NCI-H1436 (cell line): ENCODE data around the gene USP24.
"Not testable (repeated sequence)": the region's sequence is repeated elsewhere in the genome, so short reads cannot be mapped to it uniquely, and the experiment has no call there.

Experiments used
- DNase-seq: peaks from one replicate; lab custom pipeline; 2025; lab: John Stamatoyannopoulos, UW

USP24 gene

DNA sequence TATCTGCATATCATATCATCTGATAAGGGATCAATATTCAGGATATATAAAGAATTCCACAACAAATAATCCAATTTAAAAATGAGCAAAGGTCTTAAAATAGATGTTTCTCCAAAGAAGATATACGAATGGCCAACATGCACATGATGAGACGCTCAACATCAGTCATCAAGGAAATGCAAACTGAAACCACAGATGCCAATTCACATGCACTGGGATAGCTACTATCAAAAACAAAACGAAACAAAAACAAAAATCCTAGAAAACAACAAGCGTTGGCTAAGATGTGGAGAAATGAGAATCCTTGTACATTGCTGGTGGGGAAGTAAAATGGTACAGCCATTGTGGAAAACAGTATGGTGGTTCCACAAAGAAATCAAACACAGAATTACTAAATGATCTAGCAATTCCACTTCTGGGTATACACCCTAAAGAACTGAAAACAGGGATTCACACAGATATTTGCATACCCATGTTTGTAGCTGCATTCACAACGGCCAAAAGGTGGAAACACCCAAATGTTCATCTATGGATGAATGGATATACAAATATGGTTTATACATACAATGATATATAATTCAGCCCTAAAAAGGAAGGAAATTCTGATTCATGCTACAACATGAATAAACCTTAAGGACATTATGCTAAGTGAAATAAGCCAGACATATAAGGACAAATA, 96.4 kb downstream of the USP24 start:
- no peak for DNase-seq

DNA sequence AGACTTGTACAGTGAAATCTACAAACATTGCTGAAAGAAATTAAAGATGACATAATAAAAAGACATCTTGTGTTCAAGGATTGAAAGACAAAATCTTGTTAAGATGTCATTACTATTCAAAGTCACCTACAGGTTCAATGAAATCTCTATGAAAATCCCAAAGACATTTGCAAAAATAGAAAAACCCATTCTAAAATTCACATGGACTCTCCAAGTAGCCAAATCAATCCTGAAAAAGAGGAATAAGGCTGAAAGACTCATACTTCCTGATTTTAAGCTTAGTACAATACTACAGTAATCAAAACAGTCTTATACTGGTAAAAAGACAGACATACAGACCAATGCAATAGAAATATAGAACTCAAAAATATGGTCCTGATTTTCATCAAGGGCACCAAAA, 97.2 kb downstream of the USP24 start:
- DNase-seq, result no peak

DNA sequence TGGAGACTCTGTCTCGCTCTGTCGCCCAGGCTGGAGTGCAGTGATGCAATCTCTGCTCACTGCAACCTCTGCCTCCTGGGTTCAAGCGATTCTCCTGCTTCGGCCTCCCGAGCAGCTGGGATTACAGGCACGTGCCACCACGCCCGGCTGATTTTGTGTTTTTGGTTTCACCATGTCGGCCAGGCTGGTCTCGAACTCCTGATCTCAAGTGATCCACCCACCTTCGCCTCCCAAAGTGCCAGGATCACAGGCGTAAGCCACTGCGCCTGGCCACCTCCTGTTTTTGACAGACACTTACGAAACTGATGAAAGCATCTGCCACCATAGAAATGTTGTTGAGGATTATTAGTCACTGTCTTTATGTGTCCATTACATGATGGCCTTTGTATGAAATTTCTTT, 106.2 kb downstream of the USP24 start:
- not testable (repeated sequence) for DNase-seq

DNA sequence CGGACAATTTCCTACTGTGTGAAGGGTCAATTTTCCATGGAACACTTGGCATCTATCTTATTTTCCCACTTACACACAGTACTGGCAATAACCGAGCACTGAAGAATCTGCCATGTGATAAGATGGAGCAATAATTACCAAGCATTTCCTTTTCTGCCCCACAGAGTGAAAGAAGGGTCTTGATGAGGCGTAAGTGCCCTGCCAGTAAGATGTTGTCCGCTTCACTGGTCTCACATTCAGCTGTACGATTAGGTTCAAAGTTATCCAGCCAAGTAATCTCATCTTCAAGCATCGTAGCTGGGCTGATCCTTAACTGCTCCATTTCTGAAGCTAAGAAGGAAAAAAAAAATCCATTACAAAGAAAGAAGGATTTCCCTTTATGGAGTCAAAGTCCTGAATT, 108.1 kb downstream of the USP24 start:
- DNase-seq, result no peak

DNA sequence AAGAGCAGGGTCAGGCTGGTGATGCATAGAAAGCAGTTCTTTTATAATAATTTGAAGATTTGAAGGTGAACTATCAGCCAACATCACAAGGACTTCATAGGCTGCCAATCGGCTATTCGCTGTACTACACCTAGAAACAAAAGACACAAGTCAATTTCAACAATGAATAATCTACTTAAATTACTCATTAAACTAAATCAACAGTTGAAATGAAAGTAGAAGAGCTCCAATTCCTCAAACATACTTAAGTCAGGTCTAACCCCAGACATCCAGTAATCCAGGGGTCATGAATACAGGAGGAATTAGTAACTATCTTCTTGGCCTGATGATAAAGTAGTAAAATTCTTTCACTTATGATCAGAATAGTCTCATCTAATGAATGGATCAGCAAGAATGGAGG, 111.3 kb downstream of the USP24 start:
- no peak for DNase-seq

DNA sequence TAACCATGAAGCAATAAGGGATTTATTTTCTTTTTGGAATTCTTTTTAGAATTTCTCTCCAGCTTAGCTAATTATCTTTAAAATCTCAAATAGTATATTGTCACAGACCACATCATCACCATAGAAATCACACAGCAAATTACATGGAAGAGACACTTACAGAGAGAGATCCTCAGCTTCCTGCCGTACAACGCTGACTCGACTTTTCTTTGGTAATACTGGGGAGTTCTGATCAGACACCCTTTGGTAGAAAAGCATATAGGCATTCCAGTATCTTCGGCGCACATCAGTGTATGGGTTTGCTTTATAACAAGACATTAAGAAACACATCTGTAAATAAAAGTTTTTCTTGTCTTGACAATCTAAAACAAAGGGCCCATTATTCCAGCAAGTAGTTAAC, 120.1 kb downstream of the USP24 start:
- DNase-seq, result no peak

DNA sequence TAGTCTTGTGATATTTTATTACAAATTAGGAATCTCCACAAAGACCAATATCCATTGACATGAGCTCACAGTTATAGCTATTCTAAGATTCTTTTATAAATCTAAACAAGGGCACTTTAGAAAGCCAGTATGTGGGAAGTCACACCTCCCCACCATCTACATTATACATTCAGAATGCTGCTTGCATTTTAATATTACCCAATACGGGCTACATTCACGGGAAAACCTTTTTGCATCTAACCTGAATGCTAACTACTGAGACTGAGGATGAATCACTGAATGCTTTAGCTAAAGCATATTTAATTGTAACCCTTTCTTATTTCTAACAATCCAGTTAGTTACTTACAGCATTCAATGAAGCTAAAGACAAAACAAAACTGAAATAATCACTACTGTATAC, 122.7 kb downstream of the USP24 start:
- no peak for DNase-seq

DNA sequence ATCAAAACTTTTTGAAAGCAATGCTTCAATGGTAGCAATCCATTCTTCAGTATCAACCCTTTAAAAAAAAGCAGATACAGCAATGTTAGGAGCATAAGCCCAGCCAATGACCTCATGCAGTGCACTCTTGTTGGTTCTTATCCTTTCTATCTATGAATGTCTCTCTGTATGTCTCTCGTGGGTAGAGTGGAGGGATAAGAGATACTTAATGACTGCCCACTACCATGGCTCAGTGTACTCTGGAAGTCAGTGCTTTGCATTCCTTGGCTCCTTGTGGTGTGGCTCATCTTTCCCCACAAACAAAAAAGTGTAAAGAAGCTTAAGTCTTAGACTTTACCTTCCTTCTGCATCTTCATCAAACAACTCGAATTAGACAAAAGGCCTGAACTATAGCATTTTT, 125.5 kb downstream of the USP24 start:
- no peak for DNase-seq

DNA sequence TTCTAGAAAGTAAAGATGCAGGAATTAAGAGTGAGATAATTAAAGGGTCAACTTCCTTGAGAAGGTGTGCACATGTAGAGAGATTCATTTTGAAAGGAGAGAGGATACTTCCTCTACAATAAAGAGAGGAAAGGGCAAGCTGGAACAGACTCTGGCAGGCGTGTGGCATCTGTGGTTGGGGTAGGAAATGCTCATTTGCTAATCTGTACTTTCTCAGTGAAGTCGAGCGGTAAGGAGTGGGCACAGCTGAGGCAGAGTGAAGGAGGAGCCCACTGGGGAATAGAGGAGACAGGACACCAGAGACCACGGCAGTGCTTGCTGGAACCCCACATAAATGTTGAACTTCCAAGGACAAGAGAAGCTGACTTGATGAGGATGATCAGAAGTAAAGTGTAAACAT, 126.8 kb downstream of the USP24 start:
- no peak for DNase-seq

DNA sequence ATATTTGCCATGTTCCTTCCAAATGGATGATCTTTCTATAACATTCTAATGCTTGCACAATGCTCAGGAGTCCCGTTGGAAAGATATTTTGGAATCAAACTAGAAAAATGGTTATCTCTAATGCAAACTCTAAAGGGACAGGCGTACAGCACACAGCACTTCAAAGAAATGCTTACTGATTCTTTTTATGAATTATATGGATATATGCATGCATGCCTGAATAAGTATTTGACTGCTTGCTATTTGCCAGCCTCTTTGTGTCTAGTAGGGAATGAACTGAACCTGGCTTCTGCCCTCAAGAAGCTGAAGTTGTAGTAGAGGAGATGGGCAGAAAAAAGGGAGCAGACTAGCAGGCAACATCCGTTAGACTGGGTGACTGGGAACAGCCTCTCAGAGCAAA, 127.7 kb downstream of the USP24 start:
- no peak for DNase-seq

DNA sequence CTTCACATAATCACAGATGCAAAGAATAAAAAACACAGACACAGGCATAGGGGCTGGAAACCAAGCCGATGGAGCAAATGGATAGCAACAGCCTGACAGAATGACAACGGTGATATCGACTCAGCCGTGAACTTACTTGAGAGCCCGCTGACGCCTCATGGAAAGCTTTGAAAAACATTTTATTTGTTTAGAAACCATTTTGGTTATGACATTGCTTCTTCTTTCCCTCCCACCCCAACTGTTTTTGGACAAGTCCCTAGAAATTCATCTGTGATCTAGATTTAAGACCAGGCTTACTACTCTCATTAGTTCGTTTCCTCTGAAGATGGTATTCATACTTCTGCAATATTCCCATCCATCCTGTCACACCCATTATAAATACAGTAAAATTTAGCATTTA, 130.9 kb downstream of the USP24 start:
- DNase-seq, result no peak

DNA sequence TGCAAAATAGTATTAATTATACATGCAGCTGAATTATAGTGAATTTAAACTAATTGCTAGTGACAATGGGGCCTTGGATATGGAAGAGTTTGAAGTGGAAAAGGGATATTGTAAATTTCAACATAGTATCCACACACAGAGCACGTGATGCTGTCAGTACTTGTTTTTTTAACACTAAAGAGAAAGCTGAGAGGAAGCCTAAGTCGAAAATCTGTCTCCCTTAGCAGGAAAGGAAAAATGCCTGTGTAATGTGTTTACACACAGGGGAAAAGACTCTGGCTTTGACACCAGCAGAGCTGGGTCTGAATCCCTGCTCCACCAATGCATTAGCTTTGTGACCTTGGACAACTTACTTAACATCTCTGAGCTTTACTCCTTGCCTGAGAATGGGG, 133.3 kb downstream of the USP24 start:
- DNase-seq, result no peak

DNA sequence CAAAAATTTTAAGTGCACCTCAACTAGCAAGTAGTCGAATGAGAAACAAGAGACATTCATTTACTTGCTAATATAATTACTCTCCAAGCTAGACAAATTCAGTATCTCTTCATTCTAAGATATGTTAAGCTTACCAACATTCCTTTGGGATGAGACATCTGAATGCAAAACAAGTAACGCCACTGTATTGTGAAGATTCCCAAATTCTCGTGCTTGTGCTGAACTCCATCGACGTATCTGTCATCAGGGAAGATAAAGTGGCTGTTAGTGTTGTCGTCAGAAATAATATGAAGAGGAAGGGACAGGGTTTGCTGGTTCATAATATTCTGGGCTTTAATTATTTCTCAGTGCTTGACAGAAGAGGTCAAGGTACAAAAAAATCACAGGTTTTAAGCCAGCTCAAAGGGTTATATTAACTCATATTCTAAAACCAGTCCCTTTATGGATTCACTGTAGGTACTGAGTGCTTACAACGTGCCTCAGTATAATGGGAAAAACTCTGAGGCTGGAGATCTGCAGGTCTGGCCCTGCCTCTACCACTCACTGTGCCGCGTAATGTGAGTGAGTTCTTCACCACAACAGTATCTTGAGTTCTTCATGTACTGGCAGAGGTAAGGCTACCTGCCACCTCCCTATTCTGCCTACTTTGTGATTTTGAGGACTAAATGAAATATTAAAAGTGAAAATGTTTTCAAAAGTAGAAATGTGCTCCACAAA, 133.8 kb downstream of the USP24 start:
- DNase-seq, result no peak

DNA sequence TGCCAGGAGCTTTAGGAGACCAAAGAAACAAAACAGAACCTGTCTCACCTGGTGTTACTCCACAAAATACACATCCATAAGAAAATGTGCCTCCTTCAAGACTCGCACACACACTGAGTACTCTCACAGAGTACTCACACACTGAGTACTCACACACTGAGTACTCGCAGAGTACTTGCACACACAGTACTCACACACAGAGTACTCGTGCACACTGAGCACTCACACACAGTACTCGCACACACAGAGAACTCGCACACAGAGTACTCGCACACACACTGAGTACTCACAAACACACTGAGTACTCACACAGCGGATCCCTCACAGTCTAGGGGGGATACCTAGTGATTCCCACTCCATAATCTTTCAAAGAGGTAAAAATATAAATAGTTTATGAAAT, 135.5 kb downstream of the USP24 start:
- DNase-seq, result no peak

DNA sequence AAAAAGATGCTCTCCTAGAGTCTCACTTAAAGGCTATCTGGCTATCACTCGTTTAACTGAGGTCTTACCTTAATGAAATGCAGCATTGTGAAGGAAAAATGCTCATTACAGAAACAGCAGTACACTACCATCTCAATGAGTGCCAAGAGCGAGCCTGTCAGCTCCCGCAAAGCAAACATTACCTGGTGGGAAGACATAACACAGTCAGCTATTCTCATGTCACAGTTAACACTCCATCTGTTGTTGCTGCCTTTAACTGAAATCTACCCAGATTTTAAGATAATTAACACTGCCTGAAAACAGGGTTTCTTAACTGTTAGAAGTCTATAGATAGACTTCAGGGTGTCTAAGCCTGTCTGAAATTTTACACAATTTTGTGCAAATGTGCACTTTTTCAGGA, 136.7 kb downstream of the USP24 start:
- DNase-seq, result no peak

DNA sequence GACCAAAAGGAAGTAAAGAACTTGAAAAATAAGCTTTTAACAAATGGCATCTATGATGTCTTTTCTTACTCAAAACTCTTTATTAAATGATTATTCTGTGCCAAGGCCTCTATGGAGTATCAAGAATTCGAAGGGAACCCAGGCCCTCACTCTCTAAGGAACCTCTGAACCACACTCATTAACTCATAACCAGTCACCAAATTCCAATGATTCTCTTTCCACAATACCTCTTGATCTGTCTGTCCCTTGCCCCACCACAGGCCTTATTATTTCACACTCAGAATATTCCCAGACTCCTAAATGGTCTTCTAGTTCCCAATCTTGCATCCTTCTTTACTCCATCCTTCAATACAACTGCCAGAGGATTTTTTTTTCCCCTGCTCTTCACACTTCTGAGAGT, 138.8 kb downstream of the USP24 start:
- no peak for DNase-seq

DNA sequence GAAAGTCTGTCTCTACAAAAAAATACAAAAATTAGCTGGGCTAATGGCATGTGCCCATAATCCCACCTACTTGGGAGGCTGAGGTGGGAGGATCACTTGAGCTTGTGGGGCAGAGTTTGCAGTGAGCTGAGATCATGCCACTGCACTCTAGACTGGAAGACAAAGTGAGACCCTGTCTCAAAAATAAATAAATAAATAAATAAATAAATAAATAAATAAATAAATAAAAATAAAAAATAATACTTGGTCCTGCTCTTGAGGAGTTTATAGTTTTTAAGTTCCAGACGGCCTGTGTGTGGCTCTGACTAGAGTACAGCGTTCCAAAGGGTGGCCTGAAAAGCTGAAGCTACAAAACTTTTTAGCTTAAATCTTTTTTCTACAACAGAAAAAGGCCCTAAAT, 140.7 kb downstream of the USP24 start:
- no peak for DNase-seq

DNA sequence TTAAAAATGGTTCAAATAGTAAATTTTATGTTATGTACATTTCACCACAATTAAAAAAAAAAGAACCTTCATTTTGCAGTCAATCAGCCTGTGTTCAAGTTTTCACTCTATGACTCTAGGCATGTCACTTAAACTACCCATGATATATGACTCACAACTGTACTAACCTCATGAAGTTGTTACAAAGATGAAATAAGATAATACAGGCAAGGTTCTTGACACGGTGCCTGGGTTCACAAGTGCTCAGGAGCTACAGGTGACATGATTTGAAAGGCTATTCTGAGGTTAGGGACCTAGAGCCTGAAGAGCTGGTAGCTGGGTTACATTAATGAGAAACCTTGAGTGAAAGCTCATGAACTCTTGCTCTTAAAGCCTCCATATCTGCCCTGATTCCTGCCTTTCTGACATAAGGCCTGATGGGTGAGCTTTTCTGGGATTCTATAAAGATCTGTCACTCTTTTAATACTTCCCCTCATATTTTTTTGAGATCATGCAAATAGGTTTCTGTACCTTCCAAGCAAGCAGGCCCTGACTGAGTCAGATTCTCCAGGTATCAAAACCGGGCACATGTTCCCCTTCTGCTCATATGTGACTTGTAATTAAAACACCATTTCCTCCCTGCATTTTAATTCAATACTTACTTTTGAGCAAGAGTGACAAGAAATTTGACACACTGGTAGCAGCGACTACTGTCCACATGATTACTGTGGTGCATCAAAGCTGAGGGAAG, 141.8 kb downstream of the USP24 start:
- no peak for DNase-seq

DNA sequence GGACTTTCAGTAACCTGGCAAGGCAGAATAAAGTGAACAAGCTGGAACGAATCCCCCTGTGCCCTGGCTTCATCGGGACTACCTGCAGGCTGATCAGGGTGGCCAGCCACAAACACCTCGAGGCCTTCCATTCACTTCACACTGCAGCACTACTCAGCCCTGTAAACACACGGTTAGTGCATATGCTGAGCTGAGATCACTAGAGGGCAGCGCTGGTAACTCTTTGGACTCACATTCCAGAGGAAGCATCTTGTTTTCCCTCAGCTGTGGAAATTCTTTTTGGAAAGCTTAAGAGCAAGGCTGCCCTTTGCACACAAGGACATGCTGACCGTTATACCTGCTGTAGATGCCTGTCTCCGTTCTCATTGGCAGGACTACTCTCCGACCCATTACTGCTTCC, 143.7 kb downstream of the USP24 start:
- DNase-seq, result no peak

DNA sequence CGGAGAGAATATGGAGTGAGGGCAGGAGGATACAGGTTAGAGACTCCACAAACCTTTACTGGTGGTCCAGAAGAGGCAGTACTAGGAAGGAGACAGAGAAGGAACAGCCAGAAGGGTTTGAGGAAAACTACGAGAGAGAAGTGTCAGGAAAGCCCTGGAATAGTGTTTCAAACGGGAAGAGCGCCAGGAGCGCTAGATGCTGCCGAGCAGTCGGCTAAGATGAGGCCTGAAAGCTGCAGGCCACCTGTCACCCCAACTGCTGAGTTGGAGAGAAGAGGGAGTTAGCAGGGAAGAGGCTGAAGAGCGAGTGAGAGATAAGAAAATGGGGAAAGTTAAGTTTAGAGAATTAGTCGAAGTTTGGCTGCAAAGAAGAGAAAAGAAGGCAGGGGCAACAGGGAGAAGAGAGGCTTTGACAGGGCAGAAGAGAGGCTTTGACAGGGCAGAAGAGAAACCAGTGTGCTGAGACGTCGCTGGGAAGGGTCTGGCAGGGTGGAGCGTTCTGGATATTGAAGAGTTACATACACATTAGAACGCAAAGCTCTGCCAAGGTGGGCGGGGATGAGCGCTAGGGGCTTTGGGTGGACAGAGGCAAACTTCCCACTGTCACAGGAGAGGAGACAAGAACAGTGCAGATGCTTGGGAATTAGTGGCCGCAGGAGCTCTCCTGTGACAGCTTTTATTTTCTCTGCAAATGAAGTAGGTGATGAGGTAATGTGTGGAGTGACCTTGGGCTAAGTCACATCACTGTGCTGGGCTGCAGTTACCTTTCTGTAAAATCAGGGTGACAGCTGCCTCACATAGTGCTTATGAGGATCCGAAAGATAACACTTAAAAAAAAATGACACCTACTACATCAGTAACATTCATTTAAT, 144.6 kb downstream of the USP24 start:
- DNase-seq, result no peak

DNA sequence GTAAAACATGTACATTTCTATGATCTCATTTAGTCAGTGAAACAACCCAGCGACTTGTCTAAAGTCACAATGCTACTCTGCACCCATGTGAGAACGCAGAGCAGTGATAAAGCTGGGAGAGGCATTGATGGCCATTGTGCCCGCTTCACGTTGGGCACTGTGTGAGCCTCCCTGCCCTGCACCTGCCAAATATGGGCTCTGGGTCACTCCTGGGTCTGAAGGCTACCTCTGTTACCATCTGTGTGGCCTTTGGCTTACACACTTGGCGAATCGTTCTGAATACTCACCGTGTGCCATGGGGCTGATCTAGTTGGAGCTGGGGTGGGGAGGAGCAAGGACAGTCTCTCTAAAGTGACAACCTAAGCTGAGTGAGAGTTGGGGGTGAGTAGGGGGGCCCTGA, 145.9 kb downstream of the USP24 start:
- DNase-seq, result no peak

DNA sequence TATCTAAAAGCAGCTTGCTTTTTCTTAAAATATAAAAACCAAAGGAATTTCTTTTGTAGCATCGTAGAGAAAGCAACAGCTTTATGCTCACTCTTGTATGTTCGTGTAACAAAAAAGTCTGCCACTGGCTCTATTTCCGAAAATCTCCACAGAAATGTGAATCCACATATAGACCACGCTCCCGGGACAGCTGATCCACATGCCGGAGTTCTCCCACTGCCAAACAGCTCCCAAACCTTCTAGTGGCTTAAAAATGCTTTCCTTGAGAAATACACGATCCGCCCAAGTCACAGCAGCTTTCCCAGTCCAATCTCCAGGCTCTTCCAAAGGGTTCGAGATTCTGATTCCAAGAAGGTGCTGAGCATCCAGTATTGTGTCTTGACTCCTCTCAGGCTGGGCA, 146.5 kb downstream of the USP24 start:
- no peak for DNase-seq
